B cell (primary cell): ENCODE data around the gene MID1. TPM values are rescaled to one million over a fixed set of nuclear protein-coding genes. Genes with fewer than 3 reads are reported as not detected.

Experiments
- ATAC-seq: fragments of 200-7000 bp; cut with Tn5 transposase; one replicate; pipeline ENCODE4 v1.10.0; 2021; ENCODE audit warnings: low read depth, mild to moderate bottlenecking, moderate number of reproducible peaks, moderate library complexity
- CTCF ChIA-PET: fragments of 350-600 bp; sonication (Branson Sonifier 250); formaldehyde crosslinking; loops from one replicate; lab custom pipeline; 2021; ENCODE audit warnings: antibody characterized with exemption, inconsistent platforms; lab: Charles Lee
- POLR2A ChIA-PET: fragments of 350-600 bp; sonication (Branson Sonifier 250); formaldehyde crosslinking; loops from one replicate; lab custom pipeline; 2021; ENCODE audit warnings: antibody characterized with exemption; lab: Charles Lee
- DNase-seq: peaks from one replicate; pipeline ENCODE4 v3.0.0; 2013
- H2AFZ ChIP-seq: 2 replicates; pipeline ENCODE4 v1.6.1; 2012; ENCODE audit warnings: mild to moderate bottlenecking, low read depth, low read length; ENCODE audit not compliant: insufficient read depth, poor library complexity, severe bottlenecking
- H3K27ac ChIP-seq, 2 donors: 1 replicate in 1 of 2; 2 replicates in 1 of 2; pipeline ENCODE4 v1.5.1; 2012 to 2013; ENCODE audit warnings: low read length in 2 of 2, mild to moderate bottlenecking in 2 of 2, moderate library complexity in 1 of 2
- H3K27me3 ChIP-seq, 4 experiments: fragments of 200-600 bp in 1 of 4; sonication (generic) in 1 of 4; replicated peaks in 1 of 4; 1 replicate in 2 of 4; 2 replicates in 2 of 4; pipeline versions ENCODE4 v1.6.1 to v1.7.0; 2013 to 2016; ENCODE audit warnings: low read length in 3 of 4, mild to moderate bottlenecking in 2 of 4, mixed read lengths in 1 of 4, moderate library complexity in 1 of 4; ENCODE audit not compliant: insufficient read depth in 4 of 4, control insufficient read depth in 3 of 4; ENCODE audit errors: control extremely low read depth in 1 of 4
- H3K36me3 ChIP-seq, 2 experiments: replicated peaks in 1 of 2; 1 replicate in 1 of 2; 2 replicates in 1 of 2; pipeline versions ENCODE4 v1.6.1 to v1.7.1; 2013; ENCODE audit warnings: low read length in 1 of 2; ENCODE audit not compliant: insufficient read depth in 2 of 2, control insufficient read depth in 1 of 2; ENCODE audit errors: control extremely low read depth in 1 of 2, extremely low read depth in 1 of 2
- H3K4me1 ChIP-seq, 2 donors: fragments of 200-600 bp in 1 of 2; sonication (generic) in 1 of 2; 1 replicate in 1 of 2; 2 replicates in 1 of 2; pipeline versions ENCODE4 v1.5.1 to v1.6.1; 2013 to 2017; ENCODE audit warnings: low read length in 2 of 2; ENCODE audit not compliant: control insufficient read depth in 2 of 2, insufficient read depth in 2 of 2
- H3K4me2 ChIP-seq: replicated peaks from 2 replicates; pipeline ENCODE3; 2012; ENCODE audit warnings: mild to moderate bottlenecking, low read depth, low read length; ENCODE audit not compliant: poor library complexity, severe bottlenecking
- H3K4me3 ChIP-seq, 5 experiments: fragments of 200-600 bp in 1 of 5; sonication (generic) in 1 of 5; 1 replicate in 3 of 5; 2 replicates in 2 of 5; pipeline versions ENCODE4 v1.5.1 to v1.7.0; 2011 to 2016; ENCODE audit warnings: low read length in 4 of 5, mild to moderate bottlenecking in 4 of 5, low read depth in 2 of 5, control low read depth in 1 of 5, moderate library complexity in 1 of 5; ENCODE audit not compliant: insufficient read depth in 1 of 5; ENCODE audit errors: control extremely low read depth in 1 of 5, extremely low read depth in 1 of 5
- H3K79me2 ChIP-seq: fragments of 200-600 bp; sonication (generic); one replicate; pipeline ENCODE4 v1.6.0; 2016; ENCODE audit warnings: low read length; ENCODE audit not compliant: control insufficient read depth, insufficient read depth
- H3K9ac ChIP-seq: fragments of 200-600 bp; sonication (generic); 2 replicates; pipeline ENCODE4 v1.6.1; 2017; ENCODE audit warnings: mild to moderate bottlenecking, low read length, moderate library complexity
- H3K9me3 ChIP-seq, 3 donors: one replicate each; pipeline versions ENCODE4 v1.6.1 to v1.7.1; 2013; ENCODE audit warnings: low read length in 2 of 3; ENCODE audit not compliant: control insufficient read depth in 2 of 3, insufficient read depth in 1 of 3; ENCODE audit errors: control extremely low read depth in 1 of 3
- H4K20me1 ChIP-seq: 2 replicates; pipeline ENCODE4 v1.6.0; 2012; ENCODE audit warnings: mild to moderate bottlenecking, low read length; ENCODE audit not compliant: insufficient read depth, control insufficient read depth, poor library complexity, severe bottlenecking
- H3K27ac Mint-ChIP-seq: one replicate; pipeline ENCODE4 v1.8.0; 2021; ENCODE audit warnings: mixed read lengths
- H3K27me3 Mint-ChIP-seq: one replicate; pipeline ENCODE4 v1.8.0; 2021; ENCODE audit warnings: mixed read lengths
- H3K4me1 Mint-ChIP-seq: one replicate; pipeline ENCODE4 v1.8.0; 2021; ENCODE audit warnings: mixed read lengths
- H3K4me3 Mint-ChIP-seq: one replicate; pipeline ENCODE4 v1.8.0; 2021; ENCODE audit warnings: mixed read lengths
- H3K9me3 Mint-ChIP-seq: one replicate; pipeline ENCODE4 v1.8.0; 2022; ENCODE audit warnings: mixed read lengths; ENCODE audit not compliant: insufficient read depth
- EZH2 ChIP-seq: IDR thresholded peaks from 2 replicates; pipeline ENCODE4 v1.6.1; 2012; ENCODE audit warnings: borderline replicate concordance, low read depth, mild to moderate bottlenecking, moderate library complexity, low read length; ENCODE audit not compliant: insufficient read depth, poor library complexity, severe bottlenecking
- WGBS: methylation state at CpG from one replicate; pipeline ENCODE4 v1.1.5; 2013; ENCODE audit warnings: missing lambda C conversion rate; ENCODE audit not compliant: insufficient coverage; 5-methylcytosine and 5-hydroxymethylcytosine counted together
- intact Hi-C: fragments of 100-400 bp; cut with micrococcal nuclease; formaldehyde crosslinking; loops from one replicate; pipeline ENCODE4 v1.10.0; 2022
- polyA plus RNA-seq: library from polyadenylated mRNA; depleted of rRNA; stranded (reverse); fragments of >200 nt; gene quantifications from 2 replicates; pipeline ENCODE4 v1.2.3, GENCODE V29; 2012
- total RNA-seq, 2 donors: library from RNA; stranded (reverse); fragments of 120-200 nt in 1 of 2; gene quantifications; 1 replicate in 1 of 2; 2 replicates in 1 of 2; pipeline versions ENCODE4 v1.2.3 to v1.2.4, GENCODE V29; 2013 to 2022
- TF ChIP-seq, protein P1 (sequence below): fragments of 200-600 bp; IDR thresholded peaks from one replicate; pipeline ENCODE4 v1.8.0; 2022; ENCODE audit warnings: antibody characterized with exemption, mild to moderate bottlenecking

Gene MID1
- total and polyA plus RNA-seq, 2 donors (not counting 1 experiment from before 2014, with no cell fraction given): 0.15 to 0.44 TPM

DNA sequence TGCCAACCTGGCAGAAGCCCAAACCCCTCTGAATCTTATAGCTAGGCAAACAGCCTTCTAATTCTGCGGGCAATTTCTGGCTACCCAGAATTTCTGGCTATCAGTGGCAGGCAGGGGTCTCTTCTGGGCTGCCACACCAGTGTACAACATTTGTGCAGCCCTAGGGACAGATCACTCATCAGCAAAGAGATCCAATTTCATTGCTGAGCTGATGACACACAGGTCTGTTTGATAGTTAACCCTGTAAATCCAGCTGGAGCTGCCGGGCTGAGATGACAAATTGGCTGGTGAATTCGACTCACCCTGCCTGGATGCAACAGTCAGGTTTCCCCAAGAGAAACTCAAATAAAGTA lies 2.4 kb downstream of the MID1 start:
- Mint-ChIP-seq H3K27ac (no peak overlapping the region), H3K4me1 (peaks cover 12% of the 10 kb centered on the region), H3K27me3 (peaks cover 27% of the 10 kb centered on the region), H3K4me3 (no peak overlapping the region), H3K9me3 (no peaks in the 10 kb centered on the region)
- H3K9me3 ChIP-seq: no peaks in the 10 kb centered on the region
- 67% methylated on average over 2 of the region's 3 CpGs for WGBS
- H3K79me2 ChIP-seq: no peaks in the 10 kb centered on the region
- ATAC-seq: no peak
- no peak overlapping the region for H3K27ac ChIP-seq
- ChIA-PET CTCF (interaction anchor here (1.0 to 6.6 kb wide), 3 partner anchors 18 to 430 kb away, joined by 3 to 96 read pairs (median 3); no protein-coding TSS in a partner anchor), POLR2A (no interaction called here)
- no peak overlapping the region for H2AFZ ChIP-seq
- no peaks in the 10 kb centered on the region for H3K36me3 ChIP-seq
- H3K27me3 ChIP-seq: peaks cover 0 to 38% (median 26%) of the 10 kb centered on the region in 4 experiments
- intact Hi-C loops: loop anchor here (10.0 kb wide), 1 partner anchor 107 kb away; no protein-coding TSS in a partner anchor
- H3K9ac ChIP-seq: no peak overlapping the region
- no peak overlapping the region for H3K4me2 ChIP-seq
- no peaks in the 10 kb centered on the region for H4K20me1 ChIP-seq
- H3K4me3 ChIP-seq: no peak overlapping the region
- DNase-seq: no peak
- no peak for TF ChIP-seq EZH2
- TF ChIP-seq, protein P1, sequence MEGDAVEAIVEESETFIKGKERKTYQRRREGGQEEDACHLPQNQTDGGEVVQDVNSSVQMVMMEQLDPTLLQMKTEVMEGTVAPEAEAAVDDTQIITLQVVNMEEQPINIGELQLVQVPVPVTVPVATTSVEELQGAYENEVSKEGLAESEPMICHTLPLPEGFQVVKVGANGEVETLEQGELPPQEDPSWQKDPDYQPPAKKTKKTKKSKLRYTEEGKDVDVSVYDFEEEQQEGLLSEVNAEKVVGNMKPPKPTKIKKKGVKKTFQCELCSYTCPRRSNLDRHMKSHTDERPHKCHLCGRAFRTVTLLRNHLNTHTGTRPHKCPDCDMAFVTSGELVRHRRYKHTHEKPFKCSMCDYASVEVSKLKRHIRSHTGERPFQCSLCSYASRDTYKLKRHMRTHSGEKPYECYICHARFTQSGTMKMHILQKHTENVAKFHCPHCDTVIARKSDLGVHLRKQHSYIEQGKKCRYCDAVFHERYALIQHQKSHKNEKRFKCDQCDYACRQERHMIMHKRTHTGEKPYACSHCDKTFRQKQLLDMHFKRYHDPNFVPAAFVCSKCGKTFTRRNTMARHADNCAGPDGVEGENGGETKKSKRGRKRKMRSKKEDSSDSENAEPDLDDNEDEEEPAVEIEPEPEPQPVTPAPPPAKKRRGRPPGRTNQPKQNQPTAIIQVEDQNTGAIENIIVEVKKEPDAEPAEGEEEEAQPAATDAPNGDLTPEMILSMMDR: no peak
- peaks cover 7 to 19% of the 10 kb centered on the region in 2 donors for H3K4me1 ChIP-seq

DNA sequence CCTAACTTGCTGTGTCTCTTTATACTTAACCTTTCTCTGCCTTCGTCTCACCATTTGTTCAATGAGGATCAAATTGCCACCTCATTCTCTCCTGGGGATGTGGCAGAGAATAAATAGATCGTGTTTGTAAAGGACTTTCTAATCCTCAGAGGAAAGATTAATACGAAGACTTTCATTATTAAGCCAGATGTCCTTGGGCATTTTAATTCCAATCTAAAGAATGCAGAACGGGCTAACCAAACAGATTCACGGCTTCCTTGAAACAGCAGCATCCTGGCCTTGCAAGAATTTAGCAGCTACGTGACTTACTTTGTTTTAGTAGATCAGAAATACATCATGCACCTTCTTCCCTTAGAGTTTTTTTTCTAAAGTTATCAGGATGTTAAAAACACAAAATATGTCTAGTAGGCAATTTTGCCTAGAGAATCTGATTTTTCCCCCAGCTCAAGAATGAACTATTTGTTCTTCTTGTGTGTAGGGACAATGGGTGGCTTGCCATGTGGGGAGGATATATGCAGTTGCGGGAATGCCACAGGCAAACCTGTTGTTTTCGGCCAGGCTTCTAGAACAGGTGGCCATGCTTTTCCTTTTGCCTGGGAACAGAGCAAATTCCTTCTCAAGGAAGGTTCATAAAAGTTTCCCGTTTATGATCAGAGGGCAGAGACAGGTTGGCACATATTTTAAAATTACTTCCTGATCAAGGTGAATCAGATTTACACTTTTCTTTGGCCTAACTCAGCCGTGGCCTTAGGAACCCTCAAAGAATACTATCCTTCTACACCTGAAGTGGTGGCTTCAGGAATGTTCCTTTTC lies 3.0 kb downstream of the MID1 start:
- Histone ChIP-seq H3K36me3 (no peaks in the 10 kb centered on the region), H3K9me3 (no peaks in the 10 kb centered on the region), H3K4me2 (no peak overlapping the region), H3K4me3 (no peak overlapping the region), H2AFZ (no peak overlapping the region), H3K79me2 (no peaks in the 10 kb centered on the region), H3K9ac (no peak overlapping the region), H4K20me1 (no peaks in the 10 kb centered on the region), H3K4me1 (peaks cover 7 to 19% of the 10 kb centered on the region in 2 donors), H3K27me3 (peaks cover 0 to 38% (median 26%) of the 10 kb centered on the region in 4 experiments), H3K27ac (no peak overlapping the region)
- ATAC-seq (no peak), DNase-seq (no peak)
- no peaks in the 10 kb centered on the region for H3K9me3 Mint-ChIP-seq
- POLR2A ChIA-PET: no interaction called here
- 79% methylated on average over 4 of the region's 10 CpGs for WGBS
- H3K4me1 Mint-ChIP-seq: peaks cover 12% of the 10 kb centered on the region
- TF ChIP-seq EZH2: no peak
- TF ChIP-seq, protein P1: no peak
- no peak overlapping the region for H3K27ac Mint-ChIP-seq
- intact Hi-C loops: loop anchor here (10.0 kb wide), 1 partner anchor 107 kb away; no protein-coding TSS in a partner anchor
- CTCF ChIA-PET: interaction anchor here (1.0 to 6.6 kb wide), 2 partner anchors 416 to 429 kb away, joined by 3 to 96 read pairs; no protein-coding TSS in a partner anchor
- H3K4me3 Mint-ChIP-seq: no peak overlapping the region
- peaks cover 26% of the 10 kb centered on the region for H3K27me3 Mint-ChIP-seq
